Hepatocyte (in vitro differentiated cells): ENCODE results near the gene CNOT6L.

Source experiments
- EZH2 ChIP-seq: fragments of 200-600 bp; sonication (generic); IDR thresholded peaks from 2 replicates; pipeline ENCODE4 v1.6.1; 2016; ENCODE audit warnings: antibody characterized with exemption, mild to moderate bottlenecking, borderline replicate concordance
- EZH2phosphoT487 ChIP-seq: fragments of 200-600 bp; sonication (generic); IDR thresholded peaks from one replicate; pipeline ENCODE4 v1.6.1; 2018; ENCODE audit warnings: antibody characterized with exemption, mild to moderate bottlenecking, low read depth, moderate library complexity; ENCODE audit not compliant: unreplicated experiment, severe bottlenecking
- TF ChIP-seq, protein P1 (sequence below): fragments of 200-600 bp; sonication (generic); IDR thresholded peaks from 2 replicates; pipeline ENCODE4 v1.5.1; 2016; ENCODE audit warnings: antibody characterized with exemption, mild to moderate bottlenecking; ENCODE audit not compliant: poor library complexity

DNA sequence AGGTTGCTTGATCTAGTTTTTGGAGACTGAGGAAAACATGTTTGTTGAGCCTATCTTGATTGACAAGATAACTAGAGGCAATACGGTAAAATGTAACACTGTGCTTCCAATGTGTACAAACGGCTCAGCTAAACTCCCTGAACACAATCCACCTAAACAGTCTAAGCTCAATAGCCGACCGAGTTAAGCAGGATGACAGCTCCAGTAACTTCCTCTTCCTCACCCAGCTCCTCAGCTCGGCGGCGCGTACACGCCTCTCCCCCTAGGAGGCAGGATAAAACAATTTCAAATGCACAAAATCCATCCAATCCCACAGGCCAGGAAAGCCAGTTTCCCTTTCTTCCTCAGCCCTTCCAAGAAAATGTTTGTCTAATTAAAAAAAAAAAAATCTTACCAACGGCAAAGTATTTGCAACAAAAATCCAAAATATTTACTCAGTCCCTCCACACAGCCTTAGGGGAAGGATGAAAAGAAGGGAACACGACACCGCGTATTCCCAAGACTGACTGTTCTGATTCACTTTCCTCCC lies 1.0 kb downstream of the CNOT6L start:
- TF ChIP-seq EZH2phosphoT487: no peak
- TF ChIP-seq, protein P1, sequence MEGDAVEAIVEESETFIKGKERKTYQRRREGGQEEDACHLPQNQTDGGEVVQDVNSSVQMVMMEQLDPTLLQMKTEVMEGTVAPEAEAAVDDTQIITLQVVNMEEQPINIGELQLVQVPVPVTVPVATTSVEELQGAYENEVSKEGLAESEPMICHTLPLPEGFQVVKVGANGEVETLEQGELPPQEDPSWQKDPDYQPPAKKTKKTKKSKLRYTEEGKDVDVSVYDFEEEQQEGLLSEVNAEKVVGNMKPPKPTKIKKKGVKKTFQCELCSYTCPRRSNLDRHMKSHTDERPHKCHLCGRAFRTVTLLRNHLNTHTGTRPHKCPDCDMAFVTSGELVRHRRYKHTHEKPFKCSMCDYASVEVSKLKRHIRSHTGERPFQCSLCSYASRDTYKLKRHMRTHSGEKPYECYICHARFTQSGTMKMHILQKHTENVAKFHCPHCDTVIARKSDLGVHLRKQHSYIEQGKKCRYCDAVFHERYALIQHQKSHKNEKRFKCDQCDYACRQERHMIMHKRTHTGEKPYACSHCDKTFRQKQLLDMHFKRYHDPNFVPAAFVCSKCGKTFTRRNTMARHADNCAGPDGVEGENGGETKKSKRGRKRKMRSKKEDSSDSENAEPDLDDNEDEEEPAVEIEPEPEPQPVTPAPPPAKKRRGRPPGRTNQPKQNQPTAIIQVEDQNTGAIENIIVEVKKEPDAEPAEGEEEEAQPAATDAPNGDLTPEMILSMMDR: peak; percentile 51
- no peak for TF ChIP-seq EZH2
